Esophagus muscularis mucosa (tissue), 4 donors: Measurements from ENCODE around the gene PDIA5. TPM values are rescaled to one million over a fixed set of nuclear protein-coding genes. Genes with fewer than 3 reads are reported as not detected.

ENCODE experiments used
- DNase-seq: peaks from one replicate; pipeline ENCODE4 v3.0.0-alpha.2; 2017; ENCODE audit errors: extremely low spot score
- H3K27ac ChIP-seq, 4 donors: fragments of 200-600 bp; sonication (generic); replicated peaks in 1 of 4; 1 replicate in 3 of 4; 2 replicates in 1 of 4; pipeline ENCODE4 v1.5.1; 2016 to 2019; ENCODE audit warnings: mild to moderate bottlenecking in 1 of 4
- H3K27me3 ChIP-seq, 4 donors: fragments of 200-600 bp; sonication (generic); one replicate each; pipeline versions ENCODE4 v1.5.1 to v1.6.0; 2016 to 2019
- H3K36me3 ChIP-seq, 4 donors: fragments of 200-600 bp; sonication (generic); one replicate each; pipeline ENCODE4 v1.5.1; 2016 to 2019
- H3K4me1 ChIP-seq, 4 donors: fragments of 200-600 bp; sonication (generic); one replicate each; pipeline ENCODE4 v1.5.1; 2016 to 2019
- H3K4me3 ChIP-seq, 4 donors: fragments of 200-600 bp; sonication (generic); 1 replicate in 2 of 4; 2 replicates in 2 of 4; pipeline ENCODE4 v1.5.1; 2016 to 2019; ENCODE audit warnings: mild to moderate bottlenecking in 4 of 4, moderate library complexity in 1 of 4
- H3K9me3 ChIP-seq, 4 donors: fragments of 200-600 bp; sonication (generic); 1 replicate in 3 of 4; 2 replicates in 1 of 4; pipeline ENCODE4 v1.5.1; 2016 to 2019
- EP300 ChIP-seq: sonication (generic); formaldehyde crosslinking; IDR thresholded peaks from one replicate; pipeline ENCODE4 v1.6.1; 2017; ENCODE audit warnings: antibody characterized with exemption
- POLR2A ChIP-seq: fragments of 450-650 bp; IDR thresholded peaks from one replicate; pipeline ENCODE4 v1.6.1; 2017; ENCODE audit warnings: antibody characterized with exemption, moderate library complexity, mild to moderate bottlenecking, low read depth
- POLR2AphosphoS5 ChIP-seq, 2 donors: sonication (generic); formaldehyde crosslinking; IDR thresholded peaks; one replicate each; pipeline ENCODE4 v1.6.1; 2017; ENCODE audit warnings: antibody characterized with exemption in 2 of 2
- WGBS: methylation state at CpG from one replicate; pipeline ENCODE4 v1.1.5; 2018; 5-methylcytosine and 5-hydroxymethylcytosine counted together
- intact Hi-C: fragments of 100-400 bp; cut with DNase I; formaldehyde crosslinking; loops from one replicate; pipeline ENCODE4 v1.15.1; 2023
- total RNA-seq, 4 donors: library from RNA; depleted of rRNA; stranded (reverse); fragments of >200 nt; gene quantifications; one replicate each; pipeline versions ENCODE4 v1.1.0 to v1.2.1, GENCODE V29; 2016
- TF ChIP-seq, protein P1 (sequence below), 3 experiments: fragments of 200-600 bp in 2 of 3; fragments of 450-650 bp in 1 of 3; sonication (generic) in 2 of 3; IDR thresholded peaks; one replicate each; pipeline ENCODE4 v1.5.1; 2017 to 2019; ENCODE audit warnings: antibody characterized with exemption in 3 of 3, mild to moderate bottlenecking in 2 of 3, moderate library complexity in 1 of 3

The PDIA5 gene
- total RNA-seq, 4 donors from 2014 or later: 12.5 to 16.4 (median 15.1) TPM

DNA sequence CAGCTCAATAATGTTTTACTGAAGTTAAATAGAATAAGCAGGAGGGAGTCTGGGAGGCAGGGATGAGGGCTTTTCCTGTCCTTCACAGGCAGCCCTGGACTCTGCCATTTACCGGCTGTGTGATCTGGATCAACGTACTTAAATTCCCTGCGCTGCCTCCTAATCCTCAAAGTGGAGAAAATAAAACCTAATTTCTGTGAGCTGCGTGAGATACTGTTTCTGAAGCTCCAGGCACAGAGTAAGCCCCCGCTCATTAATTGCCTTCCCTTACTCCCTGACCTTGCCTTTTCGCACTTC is 278 bp upstream of the PDIA5 start:
- TF ChIP-seq, protein P1, sequence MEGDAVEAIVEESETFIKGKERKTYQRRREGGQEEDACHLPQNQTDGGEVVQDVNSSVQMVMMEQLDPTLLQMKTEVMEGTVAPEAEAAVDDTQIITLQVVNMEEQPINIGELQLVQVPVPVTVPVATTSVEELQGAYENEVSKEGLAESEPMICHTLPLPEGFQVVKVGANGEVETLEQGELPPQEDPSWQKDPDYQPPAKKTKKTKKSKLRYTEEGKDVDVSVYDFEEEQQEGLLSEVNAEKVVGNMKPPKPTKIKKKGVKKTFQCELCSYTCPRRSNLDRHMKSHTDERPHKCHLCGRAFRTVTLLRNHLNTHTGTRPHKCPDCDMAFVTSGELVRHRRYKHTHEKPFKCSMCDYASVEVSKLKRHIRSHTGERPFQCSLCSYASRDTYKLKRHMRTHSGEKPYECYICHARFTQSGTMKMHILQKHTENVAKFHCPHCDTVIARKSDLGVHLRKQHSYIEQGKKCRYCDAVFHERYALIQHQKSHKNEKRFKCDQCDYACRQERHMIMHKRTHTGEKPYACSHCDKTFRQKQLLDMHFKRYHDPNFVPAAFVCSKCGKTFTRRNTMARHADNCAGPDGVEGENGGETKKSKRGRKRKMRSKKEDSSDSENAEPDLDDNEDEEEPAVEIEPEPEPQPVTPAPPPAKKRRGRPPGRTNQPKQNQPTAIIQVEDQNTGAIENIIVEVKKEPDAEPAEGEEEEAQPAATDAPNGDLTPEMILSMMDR (IDR thresholded peaks at IDR 0.05): no peak
- no peak for TF ChIP-seq POLR2AphosphoS5 (IDR thresholded peaks at IDR 0.05)
- no peak for TF ChIP-seq POLR2A
- TF ChIP-seq EP300: no peak
- H3K36me3 ChIP-seq: no peaks in the 10 kb centered on the region
- intact Hi-C loops: loop anchor here (10.0 kb wide), 1 partner anchor 138 kb away; the partner anchor contains the start of gene SEC22A
- H3K27me3 ChIP-seq: no peaks in the 10 kb centered on the region
- WGBS: 23% methylated on average over 5 of the region's 6 CpGs
- H3K4me3 ChIP-seq: peak overlapping the region; percentile 83 to 95 (median 86)
- H3K9me3 ChIP-seq: no peaks in the 10 kb centered on the region
- no peak for DNase-seq
- H3K27ac ChIP-seq: peak overlapping the region; percentile 75 to 92 (median 82)
- peaks cover 23 to 40% (median 37%) of the 10 kb centered on the region in 4 donors for H3K4me1 ChIP-seq

DNA sequence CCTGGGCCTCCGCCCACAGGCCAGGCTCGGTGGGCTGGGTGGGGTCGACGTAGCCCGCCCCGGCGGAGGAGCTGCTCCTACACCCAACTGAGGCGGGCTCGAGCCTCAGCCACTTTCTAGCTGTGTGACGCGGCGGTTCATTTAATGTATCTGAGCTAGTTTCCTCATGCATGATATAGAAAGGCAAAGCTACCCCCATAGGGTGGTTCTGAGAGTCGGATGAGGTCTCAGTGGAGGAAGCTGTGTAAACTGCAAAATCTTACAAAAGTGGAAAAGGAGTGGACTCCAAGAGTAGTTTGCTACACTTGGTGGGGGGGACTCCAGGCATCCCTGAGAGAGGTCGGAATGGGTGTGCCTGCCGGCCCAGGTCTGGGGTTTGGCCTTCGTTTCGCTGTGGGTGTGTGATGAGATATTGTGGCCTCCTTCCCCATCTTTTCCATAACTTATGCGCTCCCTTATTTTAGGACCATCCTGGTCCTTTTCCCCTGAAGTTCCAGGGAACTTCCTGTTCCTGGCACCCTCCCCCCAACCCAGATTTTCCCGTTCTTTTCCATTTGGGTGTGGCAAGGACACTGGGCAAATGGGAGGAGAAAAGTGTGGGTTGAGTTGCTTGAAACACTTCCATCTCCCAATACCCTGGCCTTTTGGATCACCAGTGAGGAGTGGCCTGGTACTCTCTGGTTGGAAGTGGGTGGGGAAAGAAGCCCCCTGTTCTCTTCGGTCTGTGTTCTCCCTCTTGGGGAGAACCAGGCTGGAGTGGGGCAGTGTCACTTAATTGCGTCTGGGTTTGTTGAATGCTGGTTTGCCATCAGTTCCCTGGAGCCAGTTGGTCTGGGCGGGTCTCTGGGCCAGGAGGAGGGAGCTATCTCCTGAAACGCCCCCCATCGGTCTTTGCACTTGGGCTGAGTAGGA is 1.1 kb downstream of the PDIA5 start:
- Histone ChIP-seq H3K36me3 (no peaks in the 10 kb centered on the region), H3K27me3 (no peaks in the 10 kb centered on the region), H3K9me3 (no peaks in the 10 kb centered on the region), H3K4me3 (peak overlapping the region; percentile 83 to 95 (median 86)), H3K27ac (peak overlapping the region; percentile 75 to 92 (median 82)), H3K4me1 (peaks cover 28 to 51% (median 48%) of the 10 kb centered on the region in 4 donors)
- TF ChIP-seq EP300: no peak
- TF ChIP-seq POLR2A: no peak
- TF ChIP-seq, protein P1 (IDR thresholded peaks at IDR 0.05): no peak
- no peak for TF ChIP-seq POLR2AphosphoS5 (IDR thresholded peaks at IDR 0.05)
- 23% methylated on average over 23 of the region's 24 CpGs for WGBS
- intact Hi-C loops: loop anchor here (10.0 kb wide), 1 partner anchor 137 kb away; the partner anchor contains the start of gene SEC22A
- DNase-seq: no peak

DNA sequence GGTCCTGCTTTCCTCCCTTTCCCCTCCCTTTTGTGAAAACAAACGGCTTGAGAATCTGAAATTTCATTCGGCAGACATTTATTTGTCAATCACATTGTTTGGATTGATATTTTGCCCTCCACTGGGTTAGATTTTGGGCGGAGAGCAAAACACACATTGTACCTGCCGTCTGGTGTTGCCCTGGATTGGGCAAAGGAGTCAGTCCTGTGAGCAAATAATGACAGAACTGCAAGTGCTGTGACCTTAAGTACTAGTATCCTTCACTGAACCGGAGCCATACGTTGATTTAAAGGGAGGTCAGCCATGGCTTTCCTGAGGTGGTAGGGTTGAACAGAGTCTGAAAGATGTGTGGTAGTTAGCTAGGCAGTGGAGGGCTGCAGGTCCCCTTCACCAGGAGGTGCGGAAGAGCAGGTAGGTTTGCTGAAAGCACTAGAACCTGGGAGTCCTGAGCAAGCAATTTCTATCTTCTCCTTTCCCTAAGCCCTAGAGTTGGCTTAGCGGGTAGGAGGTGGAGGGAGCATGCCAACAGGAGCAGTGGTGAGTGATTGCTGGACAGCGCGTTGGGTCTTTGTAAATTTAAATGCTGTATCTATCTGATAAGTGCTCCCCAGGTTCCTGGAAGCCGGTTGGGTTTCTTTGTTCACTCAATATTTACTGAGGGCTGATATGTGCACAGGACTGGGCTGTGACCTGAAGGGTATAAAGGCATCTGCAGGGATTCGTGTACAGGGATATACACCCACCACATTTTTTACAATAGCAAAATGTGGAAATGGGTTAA is 2.0 kb downstream of the PDIA5 start:
- peak overlapping the region in 2 of 4 donors; percentile 75 to 92 for H3K27ac ChIP-seq
- peaks cover 28 to 53% (median 48%) of the 10 kb centered on the region in 4 donors for H3K4me1 ChIP-seq
- 80% methylated on average over 12 of the region's 12 CpGs for WGBS
- intact Hi-C loops: loop anchor here (10.0 kb wide), 1 partner anchor 136 kb away; the partner anchor contains the start of gene SEC22A
- no peak for TF ChIP-seq POLR2AphosphoS5 (IDR thresholded peaks at IDR 0.05)
- TF ChIP-seq EP300: no peak
- TF ChIP-seq, protein P1 (IDR thresholded peaks at IDR 0.05): no peak
- TF ChIP-seq POLR2A: no peak
- H3K27me3 ChIP-seq: no peaks in the 10 kb centered on the region
- H3K4me3 ChIP-seq: peak overlapping the region; percentile 83 to 95 (median 86)
- no peak for DNase-seq
- H3K9me3 ChIP-seq: no peaks in the 10 kb centered on the region
- no peaks in the 10 kb centered on the region for H3K36me3 ChIP-seq

DNA sequence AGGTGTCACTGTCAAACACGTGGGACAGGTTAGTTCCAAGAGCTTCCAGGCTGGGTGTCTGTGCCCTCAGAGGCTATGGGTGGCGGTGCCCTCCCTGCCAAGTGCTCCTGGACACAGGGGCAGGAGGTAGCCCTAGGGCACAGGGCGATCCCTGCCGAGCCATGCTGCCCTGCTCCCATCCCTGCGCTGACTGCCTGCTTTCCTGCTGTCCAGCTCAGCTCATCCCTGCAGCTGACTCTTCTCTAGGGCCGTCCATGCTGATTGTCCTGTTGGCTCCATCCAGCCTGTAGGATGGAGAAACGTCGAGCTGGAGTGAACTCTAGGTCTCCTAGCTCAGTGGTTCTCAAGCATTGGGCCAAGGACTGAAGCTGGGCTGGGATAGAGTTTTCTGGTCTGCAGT is 3.7 kb downstream of the PDIA5 start:
- Histone ChIP-seq H3K9me3 (no peaks in the 10 kb centered on the region), H3K27me3 (no peaks in the 10 kb centered on the region), H3K27ac (peak overlapping the region in 2 of 4 donors; percentile 15 to 67), H3K36me3 (no peaks in the 10 kb centered on the region), H3K4me1 (peaks cover 28 to 62% (median 54%) of the 10 kb centered on the region in 4 donors), H3K4me3 (no peak overlapping the region)
- no peak for DNase-seq
- WGBS: 70% methylated on average over 8 of the region's 8 CpGs
- TF ChIP-seq EP300 (no peak), POLR2AphosphoS5 (IDR thresholded peaks at IDR 0.05) (no peak), POLR2A (no peak)
- TF ChIP-seq, protein P1 (IDR thresholded peaks at IDR 0.05): no peak
- intact Hi-C loops: no loop called here
